Measurements from ENCODE around the gene PBX3.

- no peak for TF ChIP-seq POLR2AphosphoS5 (IDR thresholded peaks at IDR 0.05; ENCODE audit: low read depth, low read length)
- TF ChIP-seq POLR2A (IDR thresholded peaks at IDR 0.05; ENCODE audit: low read depth, low read length) = no peak
These were observed 244.8 kb downstream of the PBX3 start for GRCh38 chr9:125991886-125992529.
